GM18873 (cell line): ENCODE data around the gene FMN1.

ENCODE experiments used
- ATAC-seq: cut with Tn5 transposase; IDR thresholded peaks from one replicate; pipeline ENCODE4 v1.9.1; 2021; ENCODE audit warnings: mild to moderate bottlenecking, moderate library complexity, moderate number of reproducible peaks; ENCODE audit not compliant: unreplicated experiment, low FRiP score

The FMN1 gene

GRCh38 chr15:32747921-32748342 lies 446.6 kb downstream of the FMN1 start:
- no peak for ATAC-seq

GRCh38 chr15:32746116-32746857 lies 448.2 kb downstream of the FMN1 start:
- no peak for ATAC-seq

- no peak for ATAC-seq
Observed at GRCh38 chr15:32743411-32744140, 450.9 kb downstream of the FMN1 start.

GRCh38 chr15:32739522-32740063 lies 454.9 kb downstream of the FMN1 start:
- no peak for ATAC-seq

DNA sequence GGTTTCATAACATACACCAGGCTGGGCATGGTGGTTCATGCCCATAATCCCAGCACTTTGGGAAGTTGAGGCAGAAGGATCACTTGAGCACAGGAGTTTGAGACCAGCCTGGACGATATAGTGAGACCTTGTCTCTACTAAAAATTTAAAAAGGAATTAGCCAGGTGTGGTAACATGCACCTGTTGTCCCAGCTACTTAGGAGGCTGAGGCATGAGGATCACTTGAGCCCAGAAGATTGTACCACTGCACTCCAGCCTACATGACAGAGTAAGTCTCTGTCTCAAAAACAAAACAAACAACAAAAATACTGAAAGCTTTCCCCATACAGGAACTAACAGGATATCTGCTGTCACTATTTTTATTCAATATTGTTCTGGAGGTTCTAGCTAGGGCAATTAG lies 455.8 kb downstream of the FMN1 start:
- no peak for ATAC-seq

GRCh38 chr15:32737304-32737703 lies 457.2 kb downstream of the FMN1 start:
- no peak for ATAC-seq

- ATAC-seq: no peak
Observed at GRCh38 chr15:32736701-32737061, 457.8 kb downstream of the FMN1 start.

- ATAC-seq: no peak
Observed at GRCh38 chr15:32735989-32736700, 458.4 kb downstream of the FMN1 start.

- no peak for ATAC-seq
Observed at GRCh38 chr15:32733281-32733680, 461.2 kb downstream of the FMN1 start.

GRCh38 chr15:32732574-32733157 lies 461.8 kb downstream of the FMN1 start:
- ATAC-seq: no peak

DNA sequence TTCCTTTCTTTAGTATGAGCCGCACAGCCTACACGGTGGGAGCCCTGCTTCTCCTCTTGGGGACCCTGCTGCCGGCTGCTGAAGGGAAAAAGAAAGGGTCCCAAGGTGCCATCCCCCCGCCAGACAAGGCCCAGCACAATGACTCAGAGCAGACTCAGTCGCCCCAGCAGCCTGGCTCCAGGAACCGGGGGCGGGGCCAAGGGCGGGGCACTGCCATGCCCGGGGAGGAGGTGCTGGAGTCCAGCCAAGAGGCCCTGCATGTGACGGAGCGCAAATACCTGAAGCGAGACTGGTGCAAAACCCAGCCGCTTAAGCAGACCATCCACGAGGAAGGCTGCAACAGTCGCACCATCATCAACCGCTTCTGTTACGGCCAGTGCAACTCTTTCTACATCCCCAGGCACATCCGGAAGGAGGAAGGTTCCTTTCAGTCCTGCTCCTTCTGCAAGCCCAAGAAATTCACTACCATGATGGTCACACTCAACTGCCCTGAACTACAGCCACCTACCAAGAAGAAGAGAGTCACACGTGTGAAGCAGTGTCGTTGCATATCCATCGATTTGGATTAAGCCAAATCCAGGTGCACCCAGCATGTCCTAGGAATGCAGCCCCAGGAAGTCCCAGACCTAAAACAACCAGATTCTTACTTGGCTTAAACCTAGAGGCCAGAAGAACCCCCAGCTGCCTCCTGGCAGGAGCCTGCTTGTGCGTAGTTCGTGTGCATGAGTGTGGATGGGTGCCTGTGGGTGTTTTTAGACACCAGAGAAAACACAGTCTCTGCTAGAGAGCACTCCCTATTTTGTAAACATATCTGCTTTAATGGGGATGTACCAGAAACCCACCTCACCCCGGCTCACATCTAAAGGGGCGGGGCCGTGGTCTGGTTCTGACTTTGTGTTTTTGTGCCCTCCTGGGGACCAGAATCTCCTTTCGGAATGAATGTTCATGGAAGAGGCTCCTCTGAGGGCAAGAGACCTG lies 463.5 kb downstream of the FMN1 start:
- ATAC-seq: no peak

GRCh38 chr15:32729700-32730395 lies 464.7 kb downstream of the FMN1 start:
- no peak for ATAC-seq

GRCh38 chr15:32723171-32723948 lies 471.2 kb downstream of the FMN1 start:
- ATAC-seq: peak; percentile 72

- no peak for ATAC-seq
Observed at GRCh38 chr15:32722136-32722535, 472.4 kb downstream of the FMN1 start.

- ATAC-seq: no peak
Observed at GRCh38 chr15:32721596-32721995, 472.9 kb downstream of the FMN1 start.

DNA sequence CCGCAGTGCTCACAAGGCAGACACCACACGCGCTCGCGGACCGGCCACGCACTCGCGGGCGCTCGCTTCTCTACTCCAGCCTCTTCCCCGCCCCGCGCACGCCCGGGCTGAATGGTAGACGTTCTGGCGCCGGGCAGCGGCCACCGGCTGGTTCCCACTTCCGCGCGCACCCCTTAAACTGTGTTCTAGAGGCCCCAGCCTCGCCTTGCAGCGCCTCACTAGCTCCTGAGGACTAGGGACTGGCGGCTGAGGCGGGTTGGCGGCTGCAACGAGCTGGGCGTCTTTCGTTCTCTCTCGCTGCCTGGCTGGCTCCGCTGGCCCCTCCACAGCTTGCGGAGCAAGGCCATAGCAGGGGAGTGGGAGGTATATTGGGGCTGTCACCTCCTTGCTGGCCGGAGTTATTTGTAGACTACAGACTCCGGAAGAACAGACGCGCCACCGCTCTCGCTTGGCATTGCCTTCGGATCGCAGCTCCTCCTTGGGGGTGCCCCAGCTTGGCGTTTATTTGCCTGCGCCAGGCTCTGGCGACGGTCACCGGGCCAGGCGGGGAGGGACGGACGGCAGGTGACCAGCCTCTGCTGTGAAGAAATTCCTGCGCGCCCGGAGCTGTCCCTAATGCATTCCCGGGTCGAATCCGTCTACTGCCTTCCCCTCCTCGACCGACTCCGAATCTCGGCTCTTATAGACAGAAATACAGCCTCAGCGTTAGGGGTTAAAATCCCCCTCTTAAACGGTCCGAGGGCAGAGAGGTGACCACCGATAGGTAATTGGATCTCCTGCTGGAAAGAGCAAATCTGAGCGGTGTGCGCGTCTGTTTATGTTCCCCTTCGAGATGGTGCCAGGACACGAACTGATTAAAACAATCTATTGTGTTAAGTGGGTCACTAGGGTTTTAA lies 475.4 kb downstream of the FMN1 start:
- no peak for ATAC-seq

GRCh38 chr15:32718227-32718820 lies 476.2 kb downstream of the FMN1 start:
- ATAC-seq: no peak
